ENCODE measurements around the gene HBZ.

Gene HBZ

GRCh38 chr16:177981-178667, 25.7 kb downstream of the HBZ start:
- H3K79me2 ChIP-seq (ENCODE audit: low read length) = no peaks in the 10 kb centered on the region
- H3K4me3 ChIP-seq (ENCODE audit: low read length) = no peak overlapping the region
- H3F3A ChIP-seq (ENCODE audit: insufficient read depth, low read length) = no peaks in the 10 kb centered on the region
- peaks cover 27% of the 10 kb centered on the region for H3K27me3 ChIP-seq (replicated peaks; ENCODE audit: insufficient read depth, low read length)
- no peaks in the 10 kb centered on the region for H3K36me3 ChIP-seq (replicated peaks; ENCODE audit: insufficient read depth, low read length)
- no peaks in the 10 kb centered on the region for H4K20me1 ChIP-seq (ENCODE audit: insufficient read depth, low read length)
- no peak for DNase-seq
- TF ChIP-seq CTCF (IDR thresholded peaks at IDR 0.05; ENCODE audit: low read length) = no peak
- TF ChIP-seq EZH2 (optimal IDR thresholded peaks at IDR 0.05; ENCODE audit: low read depth, low read length) = no peak
- no peak for TF ChIP-seq EZH2phosphoT487 (IDR thresholded peaks at IDR 0.05; ENCODE audit: low read length)
- H3K27ac ChIP-seq (ENCODE audit: low read length) = no peak overlapping the region
- no peak overlapping the region for H3K4me2 ChIP-seq (ENCODE audit: low read depth, low read length)
- 0 out of 2 replicates have a peak, but pooled peaks cover 6% of the 10 kb centered on the region for H3K4me1 ChIP-seq (ENCODE audit: low read length)
- no peaks in the 10 kb centered on the region for H3K9me3 ChIP-seq (replicated peaks; ENCODE audit: insufficient read depth, low read length)
- no peaks in the 10 kb centered on the region for H3K9me2 ChIP-seq (replicated peaks; ENCODE audit: insufficient read depth, low read length)
- no peak overlapping the region for H2AFZ ChIP-seq (ENCODE audit: low read length)
- no peak overlapping the region for H3K9ac ChIP-seq (ENCODE audit: low read length)

- Histone ChIP-seq H3F3A (ENCODE audit: insufficient read depth, low read length) (no peaks in the 10 kb centered on the region), H3K9ac (ENCODE audit: low read length) (no peak overlapping the region), H3K36me3 (replicated peaks; ENCODE audit: insufficient read depth, low read length) (no peaks in the 10 kb centered on the region), H3K79me2 (ENCODE audit: low read length) (no peaks in the 10 kb centered on the region), H3K4me2 (ENCODE audit: low read depth, low read length) (no peak overlapping the region), H3K4me1 (ENCODE audit: low read length) (0 out of 2 replicates have a peak, but pooled peaks cover 6% of the 10 kb centered on the region), H3K9me3 (replicated peaks; ENCODE audit: insufficient read depth, low read length) (no peaks in the 10 kb centered on the region), H2AFZ (ENCODE audit: low read length) (no peak overlapping the region), H4K20me1 (ENCODE audit: insufficient read depth, low read length) (no peaks in the 10 kb centered on the region), H3K27ac (ENCODE audit: low read length) (no peak overlapping the region), H3K4me3 (ENCODE audit: low read length) (no peak overlapping the region), H3K27me3 (replicated peaks; ENCODE audit: insufficient read depth, low read length) (peaks cover 27% of the 10 kb centered on the region), H3K9me2 (replicated peaks; ENCODE audit: insufficient read depth, low read length) (no peaks in the 10 kb centered on the region)
- DNase-seq = no peak
- no peak for TF ChIP-seq CTCF (IDR thresholded peaks at IDR 0.05; ENCODE audit: low read length)
- TF ChIP-seq EZH2 (optimal IDR thresholded peaks at IDR 0.05; ENCODE audit: low read depth, low read length) = no peak
- no peak for TF ChIP-seq EZH2phosphoT487 (IDR thresholded peaks at IDR 0.05; ENCODE audit: low read length)
These were observed 26.2 kb downstream of the HBZ start for GRCh38 chr16:178668-179015.

GRCh38 chr16:179211-180092, 27.0 kb downstream of the HBZ start:
- DNase-seq = no peak
- H3K4me2 ChIP-seq (ENCODE audit: low read depth, low read length) = no peak overlapping the region
- H3K79me2 ChIP-seq (ENCODE audit: low read length) = no peaks in the 10 kb centered on the region
- no peaks in the 10 kb centered on the region for H4K20me1 ChIP-seq (ENCODE audit: insufficient read depth, low read length)
- no peaks in the 10 kb centered on the region for H3K9me3 ChIP-seq (replicated peaks; ENCODE audit: insufficient read depth, low read length)
- H3K9me2 ChIP-seq (replicated peaks; ENCODE audit: insufficient read depth, low read length) = no peaks in the 10 kb centered on the region
- H3K36me3 ChIP-seq (replicated peaks; ENCODE audit: insufficient read depth, low read length) = no peaks in the 10 kb centered on the region
- peaks cover 27% of the 10 kb centered on the region for H3K27me3 ChIP-seq (replicated peaks; ENCODE audit: insufficient read depth, low read length)
- no peak overlapping the region for H2AFZ ChIP-seq (ENCODE audit: low read length)
- 0 out of 2 replicates have a peak, but pooled peaks cover 6% of the 10 kb centered on the region for H3K4me1 ChIP-seq (ENCODE audit: low read length)
- H3K27ac ChIP-seq (ENCODE audit: low read length) = no peak overlapping the region
- H3K9ac ChIP-seq (ENCODE audit: low read length) = no peak overlapping the region
- H3F3A ChIP-seq (ENCODE audit: insufficient read depth, low read length) = no peaks in the 10 kb centered on the region
- no peak overlapping the region for H3K4me3 ChIP-seq (ENCODE audit: low read length)
- no peak for TF ChIP-seq CTCF (IDR thresholded peaks at IDR 0.05; ENCODE audit: low read length)
- no peak for TF ChIP-seq EZH2phosphoT487 (IDR thresholded peaks at IDR 0.05; ENCODE audit: low read length)
- TF ChIP-seq EZH2 (optimal IDR thresholded peaks at IDR 0.05; ENCODE audit: low read depth, low read length) = no peak
